HFF-Myc (cell line): Measurements from ENCODE around the gene ADAMTS19.

Experiments used
- DNase-seq: peaks from one replicate; pipeline ENCODE4 v3.0.0-alpha.2; 2011; ENCODE audit warnings: low read depth; ENCODE audit errors: extremely low read depth
- H3K4me3 ChIP-seq: replicated peaks from 2 replicates; pipeline ENCODE4 v1.5.1; 2011; ENCODE audit warnings: low read depth, mild to moderate bottlenecking, control low read depth, low read length
- TF ChIP-seq, protein P1 (sequence below): IDR thresholded peaks from 2 replicates; pipeline ENCODE4 v1.5.1; 2012; ENCODE audit warnings: mild to moderate bottlenecking, low read depth, low read length, control low read depth; ENCODE audit errors: missing control alignments

ADAMTS19 gene

DNA sequence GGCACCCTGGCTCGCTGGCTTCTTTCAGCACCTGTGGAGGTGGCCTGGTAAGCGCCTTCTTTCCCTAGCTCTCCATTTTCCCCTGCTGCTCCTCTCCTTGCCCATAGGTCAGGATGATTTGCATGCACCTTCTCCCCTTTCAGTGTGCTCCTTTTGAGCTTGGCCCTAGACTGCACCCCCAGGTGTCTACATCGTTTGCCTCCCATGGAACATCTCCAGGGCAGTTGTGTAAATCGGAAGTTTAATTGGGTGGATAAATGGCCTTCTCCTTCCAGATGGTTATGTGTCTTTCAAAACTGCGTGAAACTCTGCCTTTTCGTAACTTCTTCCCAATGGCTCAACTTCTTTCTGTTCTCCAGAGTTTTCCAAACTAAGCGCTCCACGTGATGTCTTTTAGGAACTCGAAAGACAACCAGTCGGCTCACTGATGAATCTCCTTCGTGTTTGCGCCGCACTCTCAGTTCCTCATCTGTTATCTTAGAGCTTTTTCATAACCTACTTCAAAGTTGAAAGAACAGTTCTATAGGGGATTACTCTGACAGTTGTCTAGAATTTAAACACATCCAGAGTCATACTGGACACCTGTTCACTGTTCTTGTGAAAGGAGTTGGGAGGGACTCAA lies 1.7 kb downstream of the ADAMTS19 start:
- TF ChIP-seq, protein P1, sequence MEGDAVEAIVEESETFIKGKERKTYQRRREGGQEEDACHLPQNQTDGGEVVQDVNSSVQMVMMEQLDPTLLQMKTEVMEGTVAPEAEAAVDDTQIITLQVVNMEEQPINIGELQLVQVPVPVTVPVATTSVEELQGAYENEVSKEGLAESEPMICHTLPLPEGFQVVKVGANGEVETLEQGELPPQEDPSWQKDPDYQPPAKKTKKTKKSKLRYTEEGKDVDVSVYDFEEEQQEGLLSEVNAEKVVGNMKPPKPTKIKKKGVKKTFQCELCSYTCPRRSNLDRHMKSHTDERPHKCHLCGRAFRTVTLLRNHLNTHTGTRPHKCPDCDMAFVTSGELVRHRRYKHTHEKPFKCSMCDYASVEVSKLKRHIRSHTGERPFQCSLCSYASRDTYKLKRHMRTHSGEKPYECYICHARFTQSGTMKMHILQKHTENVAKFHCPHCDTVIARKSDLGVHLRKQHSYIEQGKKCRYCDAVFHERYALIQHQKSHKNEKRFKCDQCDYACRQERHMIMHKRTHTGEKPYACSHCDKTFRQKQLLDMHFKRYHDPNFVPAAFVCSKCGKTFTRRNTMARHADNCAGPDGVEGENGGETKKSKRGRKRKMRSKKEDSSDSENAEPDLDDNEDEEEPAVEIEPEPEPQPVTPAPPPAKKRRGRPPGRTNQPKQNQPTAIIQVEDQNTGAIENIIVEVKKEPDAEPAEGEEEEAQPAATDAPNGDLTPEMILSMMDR: no peak
- DNase-seq: no peak
- H3K4me3 ChIP-seq: no peak overlapping the region

DNA sequence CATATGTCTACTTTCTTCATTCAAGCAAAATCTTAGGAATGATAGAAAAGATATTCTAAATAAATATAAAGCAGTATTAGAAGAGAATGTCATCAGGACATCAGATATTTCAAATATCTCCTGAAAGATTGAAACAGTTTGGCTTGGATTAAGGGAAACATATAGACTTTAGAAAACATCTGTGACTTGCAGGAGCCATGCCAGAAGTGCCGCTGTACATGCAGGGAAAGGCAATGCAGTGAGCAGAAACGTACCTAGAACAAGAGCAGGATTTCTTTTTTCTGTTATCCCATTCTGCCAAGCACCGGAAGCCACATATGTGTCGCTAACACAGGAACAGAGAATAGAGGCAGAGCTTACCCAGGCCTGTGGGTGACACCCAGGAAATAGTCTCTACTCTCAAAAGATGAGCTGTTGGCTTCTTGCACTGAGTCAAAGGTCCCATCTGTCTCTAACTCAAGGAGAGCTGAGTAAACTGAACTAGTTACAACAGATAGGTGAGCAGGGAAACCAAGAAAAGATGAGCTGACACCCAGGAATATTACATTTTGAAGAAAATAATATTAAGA lies 5.8 kb downstream of the ADAMTS19 start:
- H3K4me3 ChIP-seq: no peak overlapping the region
- DNase-seq: no peak
- TF ChIP-seq, protein P1: no peak

DNA sequence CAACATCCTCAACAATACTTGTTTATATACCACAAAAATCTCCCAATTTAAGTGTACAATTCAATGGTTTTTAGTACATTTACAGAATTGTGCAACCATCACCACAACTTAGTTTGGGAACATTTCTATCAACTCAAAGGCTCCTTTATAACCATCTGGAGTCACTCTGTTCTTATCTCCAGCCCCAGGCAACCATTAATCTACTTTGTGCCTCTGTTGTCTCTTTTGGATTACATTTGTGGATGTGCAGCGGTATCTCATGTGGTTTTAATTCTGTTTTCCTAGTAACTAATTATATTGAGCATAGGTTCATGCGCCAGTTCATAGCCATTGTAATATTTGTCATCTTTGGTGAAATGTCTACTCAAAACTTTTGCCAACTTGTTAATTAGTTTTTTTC lies 14.4 kb downstream of the ADAMTS19 start:
- no peak overlapping the region for H3K4me3 ChIP-seq
- TF ChIP-seq, protein P1: no peak
- DNase-seq: no peak

DNA sequence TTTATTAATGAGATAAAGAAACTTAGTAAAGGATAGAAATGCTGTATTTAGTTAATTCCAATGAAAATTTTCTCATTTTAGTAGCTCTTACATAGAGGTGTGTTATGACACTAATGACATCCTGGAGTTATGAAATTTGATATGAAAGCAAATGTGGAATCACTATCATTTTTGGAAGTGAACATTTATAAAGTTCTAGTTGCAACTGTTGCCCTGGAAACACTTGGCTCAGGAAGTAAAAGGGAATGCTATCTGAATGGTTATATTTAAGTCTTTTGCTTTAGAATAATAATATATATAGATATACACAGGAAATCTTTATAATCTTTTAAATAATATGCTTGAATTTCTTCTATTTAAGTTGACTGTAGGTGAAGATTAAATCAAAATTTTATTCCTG lies 16.7 kb downstream of the ADAMTS19 start:
- TF ChIP-seq, protein P1: no peak
- DNase-seq: no peak
- H3K4me3 ChIP-seq: no peak overlapping the region

DNA sequence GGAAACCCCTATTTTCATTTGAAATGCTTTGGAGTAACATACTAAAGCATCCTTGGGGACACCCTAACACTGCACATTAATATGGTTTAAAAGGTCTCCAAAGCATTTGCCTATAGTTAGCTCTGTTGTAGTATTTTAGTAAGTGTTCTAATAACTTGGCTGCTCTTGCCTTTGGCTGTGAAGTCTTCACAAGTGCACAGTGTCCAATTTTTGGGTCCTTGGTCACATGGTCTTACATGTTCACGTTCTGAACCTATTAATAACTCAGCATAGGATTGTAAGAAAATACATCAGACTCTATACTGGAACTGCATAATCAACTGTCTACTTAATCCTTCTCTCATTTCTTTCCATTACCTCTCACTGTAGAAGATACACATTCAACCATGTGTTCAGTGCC lies 17.4 kb downstream of the ADAMTS19 start:
- no peak for DNase-seq
- TF ChIP-seq, protein P1: no peak
- H3K4me3 ChIP-seq: no peak overlapping the region

DNA sequence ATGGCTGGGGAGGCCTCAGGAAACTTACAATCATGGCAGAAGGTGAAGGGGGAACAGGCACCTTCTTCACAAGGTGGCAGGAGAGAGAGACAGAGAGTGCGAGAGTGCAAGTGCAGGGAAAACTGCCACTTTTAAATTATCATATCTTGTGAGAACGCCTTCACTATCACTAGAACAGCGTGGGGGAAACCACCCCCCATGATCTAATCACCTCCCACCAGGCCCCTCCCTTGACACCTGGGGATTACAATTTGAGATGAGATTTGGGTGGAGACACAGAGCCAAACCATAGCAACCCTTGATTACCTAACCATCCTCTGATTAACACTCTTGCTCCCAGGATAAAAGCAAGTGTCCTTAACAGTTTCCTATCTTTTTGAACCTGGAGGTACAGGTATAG lies 21.1 kb downstream of the ADAMTS19 start:
- H3K4me3 ChIP-seq: no peak overlapping the region
- DNase-seq: no peak
- TF ChIP-seq, protein P1: no peak

DNA sequence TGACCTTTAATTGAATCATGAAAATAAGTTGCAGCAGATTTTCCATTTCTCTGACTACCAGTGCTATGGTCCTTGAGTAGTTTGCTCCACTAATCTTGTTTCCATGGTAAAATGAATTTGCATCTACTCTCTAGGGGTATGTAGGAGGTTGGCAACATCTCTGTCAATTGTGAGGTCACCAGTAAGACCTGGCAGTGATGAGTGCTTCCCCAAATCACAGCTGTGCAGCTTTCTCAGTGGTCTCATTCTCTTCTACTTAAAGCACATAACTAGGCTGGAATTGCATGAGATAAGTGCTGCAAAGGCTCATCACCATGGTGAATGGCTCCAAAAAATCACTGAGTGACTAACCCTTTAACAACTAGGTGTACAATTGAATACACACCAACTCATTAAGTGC lies 36.3 kb downstream of the ADAMTS19 start:
- H3K4me3 ChIP-seq: no peak overlapping the region
- TF ChIP-seq, protein P1: no peak
- no peak for DNase-seq
